Measurements from ENCODE around the gene CD200R1L.

CD200R1L gene

GRCh38 chr3:112813016-112813415 is 33.6 kb downstream of the CD200R1L start:
- H3K9ac ChIP-seq (ENCODE audit: low read length) = no peak overlapping the region
- H3K27me3 ChIP-seq (ENCODE audit: insufficient read depth, low read length) = no peaks in the 10 kb centered on the region
- H3K9me2 ChIP-seq (ENCODE audit: low read depth, low read length) = no peaks in the 10 kb centered on the region
- H3K9me3 ChIP-seq (ENCODE audit: low read length) = no peaks in the 10 kb centered on the region
- H3K79me2 ChIP-seq (ENCODE audit: insufficient read depth, low read length) = no peaks in the 10 kb centered on the region
- no peaks in the 10 kb centered on the region for H4K20me1 ChIP-seq (ENCODE audit: insufficient read depth, low read length)
- no peaks in the 10 kb centered on the region for H3F3A ChIP-seq (ENCODE audit: insufficient read depth, low read length)
- H3K4me2 ChIP-seq (ENCODE audit: low read length) = no peak overlapping the region
- H3K4me3 ChIP-seq (ENCODE audit: low read depth, low read length, poor library complexity, severe bottlenecking) = no peak overlapping the region
- TF ChIP-seq EZH2 (IDR thresholded peaks at IDR 0.05; ENCODE audit: borderline replicate concordance, low read length) (no peak), CTCF (IDR thresholded peaks at IDR 0.05; ENCODE audit: low read length) (no peak)
- peaks cover 11% of the 10 kb centered on the region for H3K4me1 ChIP-seq (ENCODE audit: insufficient read depth, low read length, severe bottlenecking)
- no peak overlapping the region for H3K27ac ChIP-seq (ENCODE audit: low read depth, low read length, poor library complexity, severe bottlenecking)
- H2AFZ ChIP-seq (ENCODE audit: low read length) = no peak overlapping the region
- no peaks in the 10 kb centered on the region for H3K36me3 ChIP-seq (ENCODE audit: insufficient read depth, low read length)

GRCh38 chr3:112811917-112812660 is 34.6 kb downstream of the CD200R1L start:
- Histone ChIP-seq H2AFZ (ENCODE audit: low read length) (no peak overlapping the region), H3K27me3 (ENCODE audit: insufficient read depth, low read length) (no peaks in the 10 kb centered on the region), H3K79me2 (ENCODE audit: insufficient read depth, low read length) (no peaks in the 10 kb centered on the region), H3K36me3 (ENCODE audit: insufficient read depth, low read length) (no peaks in the 10 kb centered on the region), H3F3A (ENCODE audit: insufficient read depth, low read length) (no peaks in the 10 kb centered on the region), H3K9me2 (ENCODE audit: low read depth, low read length) (no peaks in the 10 kb centered on the region), H4K20me1 (ENCODE audit: insufficient read depth, low read length) (no peaks in the 10 kb centered on the region), H3K4me3 (ENCODE audit: low read depth, low read length, poor library complexity, severe bottlenecking) (no peak overlapping the region), H3K4me1 (ENCODE audit: insufficient read depth, low read length, severe bottlenecking) (peaks cover 11% of the 10 kb centered on the region), H3K27ac (ENCODE audit: low read depth, low read length, poor library complexity, severe bottlenecking) (no peak overlapping the region), H3K4me2 (ENCODE audit: low read length) (no peak overlapping the region), H3K9ac (ENCODE audit: low read length) (no peak overlapping the region), H3K9me3 (ENCODE audit: low read length) (no peaks in the 10 kb centered on the region)
- no peak for TF ChIP-seq CTCF (IDR thresholded peaks at IDR 0.05; ENCODE audit: low read length)
- TF ChIP-seq EZH2 (IDR thresholded peaks at IDR 0.05; ENCODE audit: borderline replicate concordance, low read length) = no peak

- Histone ChIP-seq H3K79me2 (ENCODE audit: insufficient read depth, low read length) (no peaks in the 10 kb centered on the region), H3K9me2 (ENCODE audit: low read depth, low read length) (no peaks in the 10 kb centered on the region), H4K20me1 (ENCODE audit: insufficient read depth, low read length) (no peaks in the 10 kb centered on the region), H3K9me3 (ENCODE audit: low read length) (no peaks in the 10 kb centered on the region), H3K27me3 (ENCODE audit: insufficient read depth, low read length) (no peaks in the 10 kb centered on the region), H3K27ac (ENCODE audit: low read depth, low read length, poor library complexity, severe bottlenecking) (no peak overlapping the region), H3K36me3 (ENCODE audit: insufficient read depth, low read length) (no peaks in the 10 kb centered on the region), H2AFZ (ENCODE audit: low read length) (no peak overlapping the region), H3K4me3 (ENCODE audit: low read depth, low read length, poor library complexity, severe bottlenecking) (no peak overlapping the region), H3F3A (ENCODE audit: insufficient read depth, low read length) (no peaks in the 10 kb centered on the region), H3K4me2 (ENCODE audit: low read length) (no peak overlapping the region), H3K4me1 (ENCODE audit: insufficient read depth, low read length, severe bottlenecking) (peaks cover 11% of the 10 kb centered on the region), H3K9ac (ENCODE audit: low read length) (no peak overlapping the region)
- TF ChIP-seq EZH2 (IDR thresholded peaks at IDR 0.05; ENCODE audit: borderline replicate concordance, low read length) = no peak
- TF ChIP-seq CTCF (IDR thresholded peaks at IDR 0.05; ENCODE audit: low read length) = no peak
Observed at GRCh38 chr3:112811131-112811884, 35.4 kb downstream of the CD200R1L start.

All from OCI-LY1 (cell line).